ENCODE measurements around the gene RBPMS2. TPM values are rescaled to one million over a fixed set of nuclear protein-coding genes. Genes with fewer than 3 reads are reported as not detected.

The RBPMS2 gene
- total and polyA plus RNA-seq, 9 donors = 1.1 to 23.8 (median 10.4) TPM

DNA sequence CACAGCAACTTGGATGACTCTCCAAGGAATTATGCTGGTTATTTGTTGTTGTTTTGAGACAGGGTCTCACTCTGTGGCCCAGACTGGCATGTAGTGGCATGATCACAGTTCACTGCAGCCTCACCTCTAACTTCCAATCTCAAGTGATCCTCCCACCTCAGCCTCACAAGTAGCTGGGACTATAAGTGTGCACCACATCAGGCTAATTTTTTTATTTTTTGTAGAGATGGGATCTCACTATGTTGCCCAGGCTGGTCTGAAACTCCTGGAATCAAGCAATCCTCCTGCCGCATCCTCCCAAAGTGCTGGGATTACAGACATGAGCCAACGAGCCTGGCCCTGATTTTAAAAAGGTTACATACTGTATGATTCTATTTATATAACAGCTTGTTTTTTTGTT lies 63.0 kb downstream of the RBPMS2 start:
- no peaks in the 10 kb centered on the region for H3K36me3 ChIP-seq

DNA sequence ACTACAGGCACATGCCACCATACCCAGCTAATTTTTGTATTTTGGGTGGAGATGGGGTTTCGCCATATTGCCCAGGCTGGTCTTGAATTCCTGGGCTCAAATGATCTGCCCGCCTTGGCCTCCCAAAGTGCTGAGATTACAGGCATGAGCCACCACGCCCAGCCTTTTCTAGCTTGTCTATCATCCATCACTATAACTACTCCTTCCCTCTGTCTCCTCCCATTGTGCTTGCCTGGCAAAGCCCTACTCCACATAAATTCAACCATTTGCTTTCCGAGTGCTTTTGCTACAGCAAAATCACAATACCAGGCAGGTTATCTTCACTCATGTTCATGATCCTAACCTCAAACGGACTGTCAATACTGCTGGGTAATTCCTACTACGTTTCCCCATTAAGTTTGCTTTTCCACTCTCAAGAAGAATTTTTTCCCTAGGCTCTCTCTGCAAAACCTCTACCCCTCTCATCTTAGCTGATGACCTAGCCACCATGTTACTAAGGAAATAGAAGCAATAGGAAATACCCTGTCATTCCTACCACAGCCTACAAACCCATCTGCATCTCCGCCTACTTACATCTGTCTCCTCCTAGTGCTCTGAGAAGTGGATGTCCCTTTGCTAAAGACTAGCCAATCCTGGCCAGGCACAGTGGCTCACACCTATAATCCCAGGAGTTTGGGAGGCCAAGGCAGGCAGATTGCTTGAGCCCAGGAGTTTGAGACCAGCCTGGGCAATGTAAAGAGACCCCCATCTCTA lies 64.5 kb downstream of the RBPMS2 start:
- Histone ChIP-seq H3K27me3 (no peaks in the 10 kb centered on the region), H3K4me1 (ENCODE audit: insufficient read depth) (no peaks in the 10 kb centered on the region), H3K36me3 (no peaks in the 10 kb centered on the region), H3K27ac (no peak overlapping the region), H3K9me3 (no peaks in the 10 kb centered on the region), H3K4me3 (no peak overlapping the region)
- no peak for DNase-seq
- intact Hi-C loops (cut with DNase I) = no loop called here
- WGBS, 3 donors = 90 to 93% (median 92%) methylated on average over 7 of the region's 7 CpGs
- TF ChIP-seq EP300 (IDR thresholded peaks at IDR 0.05) (no peak), POLR2A (IDR thresholded peaks at IDR 0.05) (no peak)
- TF ChIP-seq, protein P1, sequence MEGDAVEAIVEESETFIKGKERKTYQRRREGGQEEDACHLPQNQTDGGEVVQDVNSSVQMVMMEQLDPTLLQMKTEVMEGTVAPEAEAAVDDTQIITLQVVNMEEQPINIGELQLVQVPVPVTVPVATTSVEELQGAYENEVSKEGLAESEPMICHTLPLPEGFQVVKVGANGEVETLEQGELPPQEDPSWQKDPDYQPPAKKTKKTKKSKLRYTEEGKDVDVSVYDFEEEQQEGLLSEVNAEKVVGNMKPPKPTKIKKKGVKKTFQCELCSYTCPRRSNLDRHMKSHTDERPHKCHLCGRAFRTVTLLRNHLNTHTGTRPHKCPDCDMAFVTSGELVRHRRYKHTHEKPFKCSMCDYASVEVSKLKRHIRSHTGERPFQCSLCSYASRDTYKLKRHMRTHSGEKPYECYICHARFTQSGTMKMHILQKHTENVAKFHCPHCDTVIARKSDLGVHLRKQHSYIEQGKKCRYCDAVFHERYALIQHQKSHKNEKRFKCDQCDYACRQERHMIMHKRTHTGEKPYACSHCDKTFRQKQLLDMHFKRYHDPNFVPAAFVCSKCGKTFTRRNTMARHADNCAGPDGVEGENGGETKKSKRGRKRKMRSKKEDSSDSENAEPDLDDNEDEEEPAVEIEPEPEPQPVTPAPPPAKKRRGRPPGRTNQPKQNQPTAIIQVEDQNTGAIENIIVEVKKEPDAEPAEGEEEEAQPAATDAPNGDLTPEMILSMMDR (IDR thresholded peaks at IDR 0.05) = no peak

More for the DNA sequence above, 63.0 kb downstream of the RBPMS2 start:
- no peak for DNase-seq
- Histone ChIP-seq H3K27me3 (no peaks in the 10 kb centered on the region), H3K4me3 (no peak overlapping the region), H3K27ac (no peak overlapping the region), H3K9me3 (no peaks in the 10 kb centered on the region), H3K4me1 (ENCODE audit: insufficient read depth) (no peaks in the 10 kb centered on the region)
- 74 to 92% (median 79%) methylated on average over 2 of the region's 2 CpGs for WGBS, 3 donors
- TF ChIP-seq, protein P1 (IDR thresholded peaks at IDR 0.05) = no peak
- TF ChIP-seq POLR2A (IDR thresholded peaks at IDR 0.05) (no peak), EP300 (IDR thresholded peaks at IDR 0.05) (no peak)
- intact Hi-C loops (cut with DNase I) = no loop called here

DNA sequence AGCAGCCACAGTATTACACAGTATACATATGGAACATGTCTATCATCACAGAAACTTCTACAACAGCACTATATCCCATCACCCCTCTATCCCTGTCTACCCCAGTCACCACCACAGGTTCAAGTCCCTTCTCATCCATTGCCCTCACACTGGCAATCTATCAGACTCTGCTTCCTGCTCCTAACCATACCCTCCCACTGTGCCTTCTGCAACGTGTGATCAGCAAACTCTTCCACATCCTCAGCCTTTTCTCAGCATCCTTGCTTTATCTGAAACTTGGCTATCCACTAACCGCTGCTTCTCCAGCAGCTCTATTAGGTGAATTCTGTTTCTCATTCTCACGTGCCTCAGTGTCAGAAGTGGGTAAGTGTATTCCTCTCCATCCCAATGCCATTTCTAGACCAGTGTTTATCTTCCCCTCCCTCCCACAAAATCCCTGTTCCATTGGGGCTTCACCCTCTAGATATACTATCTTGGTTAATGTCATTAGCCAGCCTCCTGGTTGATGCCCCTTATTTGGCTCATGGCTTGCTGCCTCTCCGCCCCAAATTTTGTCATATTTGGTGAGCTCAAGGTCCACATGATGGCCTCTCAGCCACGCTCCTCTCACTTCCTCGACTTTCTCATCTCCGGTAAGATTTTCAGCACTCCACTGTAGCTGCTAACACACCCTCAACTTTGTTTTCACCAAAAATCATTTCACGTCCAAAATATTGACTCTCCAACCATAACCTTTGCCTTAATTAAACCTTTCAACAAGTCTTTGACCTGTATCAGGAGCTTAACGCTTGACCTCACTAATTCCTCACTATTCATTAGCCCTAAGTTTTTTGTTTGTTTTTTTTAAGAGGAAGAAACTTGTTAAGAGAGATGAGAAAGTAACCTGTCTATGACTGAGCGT lies 69.1 kb downstream of the RBPMS2 start:
- Histone ChIP-seq H3K36me3 (no peaks in the 10 kb centered on the region), H3K4me3 (no peak overlapping the region), H3K27me3 (no peaks in the 10 kb centered on the region), H3K27ac (no peak overlapping the region), H3K9me3 (no peaks in the 10 kb centered on the region), H3K4me1 (ENCODE audit: insufficient read depth) (peaks cover 8% of the 10 kb centered on the region)
- intact Hi-C loops (cut with DNase I) = no loop called here
- 86 to 89% (median 87%) methylated on average over 10 of the region's 10 CpGs for WGBS, 3 donors
- TF ChIP-seq, protein P1 (IDR thresholded peaks at IDR 0.05) = no peak
- TF ChIP-seq EP300 (IDR thresholded peaks at IDR 0.05) (no peak), POLR2A (IDR thresholded peaks at IDR 0.05) (no peak)
- DNase-seq = no peak

DNA sequence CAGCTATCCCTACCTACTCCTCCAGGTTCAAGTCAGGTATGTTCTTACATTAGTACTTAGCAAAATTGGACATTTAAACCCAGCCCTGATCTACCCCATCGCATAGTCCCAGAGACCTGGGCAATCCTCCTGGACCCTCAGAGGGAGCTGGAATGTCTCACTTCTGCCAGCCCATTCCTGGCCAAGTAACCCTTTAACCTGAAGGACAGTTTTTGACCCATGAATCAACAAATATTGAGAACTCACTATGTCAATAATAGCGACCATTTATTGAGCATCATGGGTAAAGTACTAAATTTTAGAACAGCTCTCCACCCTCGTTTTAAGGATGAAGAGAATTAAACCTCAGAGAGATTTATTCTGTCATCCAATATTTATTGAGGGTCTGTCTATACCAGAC lies 70.4 kb downstream of the RBPMS2 start:
- H3K4me1 ChIP-seq (ENCODE audit: insufficient read depth) = peaks cover 17% of the 10 kb centered on the region
- H3K9me3 ChIP-seq = no peaks in the 10 kb centered on the region
- intact Hi-C loops (cut with DNase I) = no loop called here
- DNase-seq = no peak
- no peaks in the 10 kb centered on the region for H3K27me3 ChIP-seq
- no peak for TF ChIP-seq EP300 (IDR thresholded peaks at IDR 0.05)
- TF ChIP-seq, protein P1 (IDR thresholded peaks at IDR 0.05) = no peak
- no peak for TF ChIP-seq POLR2A (IDR thresholded peaks at IDR 0.05)
- WGBS, 3 donors = 81 to 88% (median 83%) methylated on average over 3 of the region's 3 CpGs
- no peak overlapping the region for H3K4me3 ChIP-seq
- H3K36me3 ChIP-seq = no peaks in the 10 kb centered on the region
- no peak overlapping the region for H3K27ac ChIP-seq
